GM12878 (cell line): Measurements from ENCODE around the gene PTH2R.

ENCODE experiments used
- BRCA1 ChIP-seq: IDR thresholded peaks from 2 replicates; pipeline ENCODE4 v1.6.1; 2011; ENCODE audit warnings: low read depth, low read length, improper control_type of control experiment
- CHD1 ChIP-seq: IDR thresholded peaks from 2 replicates; pipeline ENCODE4 v1.6.1; 2012; ENCODE audit warnings: low read depth, low read length, improper control_type of control experiment
- CTCF ChIP-seq, 3 experiments: IDR thresholded peaks in 2 of 3; conservative IDR thresholded peaks in 1 of 3; 2 replicates each; pipeline ENCODE4 v1.5.1; 2011; ENCODE audit warnings: low read depth in 3 of 3, low read length in 3 of 3, mild to moderate bottlenecking in 3 of 3, control low read depth in 2 of 3, moderate library complexity in 2 of 3, inconsistent platforms in 1 of 3, mixed read lengths in 1 of 3; ENCODE audit not compliant: control insufficient read depth in 2 of 3, insufficient read depth in 1 of 3; ENCODE audit errors: extremely low read depth in 1 of 3
- FOXM1 ChIP-seq: IDR thresholded peaks from 2 replicates; pipeline ENCODE4 v1.6.1; 2012; ENCODE audit warnings: low read depth, mild to moderate bottlenecking, inconsistent platforms, low read length, moderate library complexity
- MYC ChIP-seq: IDR thresholded peaks from 2 replicates; pipeline ENCODE4 v1.6.1; 2011; ENCODE audit warnings: mild to moderate bottlenecking, low read length, moderate library complexity, inconsistent platforms; ENCODE audit not compliant: insufficient read depth, insufficient replicate concordance, insufficient read length, severe bottlenecking
- NRF1 ChIP-seq: conservative IDR thresholded peaks from 2 replicates; pipeline ENCODE4 v1.6.1; 2011; ENCODE audit warnings: mild to moderate bottlenecking, low read depth, low read length, improper control_type of control experiment
- PAX8 ChIP-seq: fragments of 450-650 bp; IDR thresholded peaks from 2 replicates; pipeline ENCODE4 v1.6.1; 2017; ENCODE audit warnings: mild to moderate bottlenecking, moderate library complexity
- SRF ChIP-seq, 2 experiments: IDR thresholded peaks; 2 replicates each; pipeline ENCODE4 v1.6.1; 2011; ENCODE audit warnings: low read depth in 2 of 2, low read length in 2 of 2, mild to moderate bottlenecking in 1 of 2, moderate library complexity in 1 of 2
- USF1 ChIP-seq: IDR thresholded peaks from 2 replicates; pipeline ENCODE4 v1.6.1; 2011; ENCODE audit warnings: borderline replicate concordance, low read depth, mild to moderate bottlenecking, moderate library complexity, mixed read lengths, low read length; ENCODE audit not compliant: insufficient read depth; ENCODE audit errors: extremely low read length

GRCh38 chr2:208437755-208438154, 31.2 kb downstream of the PTH2R start:
- TF ChIP-seq CTCF (IDR thresholded peaks at IDR 0.05 in 2 of 3, conservative IDR thresholded peaks at IDR 0.05 in 1 of 3; ENCODE audit: control insufficient read depth in 2 of 3, extremely low read depth in 1 of 3, insufficient read depth in 1 of 3, low read depth in 3 of 3, low read length in 3 of 3) (no peak), FOXM1 (no peak), BRCA1 (no peak), MYC (no peak), NRF1 (no peak), USF1 (no peak), PAX8 (no peak), SRF (IDR thresholded peaks at IDR 0.05; ENCODE audit: low read depth in 2 of 2, low read length in 2 of 2) (no peak), CHD1 (no peak)
